Measurements from ENCODE around the gene PGP.

Gene PGP

GRCh38 chr16:2233872-2234812, 19.5 kb upstream of the PGP start:
- Histone ChIP-seq H3K9ac (ENCODE audit: low read depth, low read length) (no peak overlapping the region), H3K36me3 (ENCODE audit: insufficient read depth, low read length) (no peaks in the 10 kb centered on the region), H3K4me1 (ENCODE audit: insufficient read depth, low read length) (no peaks in the 10 kb centered on the region; the same call in 1 of the 2 replicates), H3K9me3 (ENCODE audit: control insufficient read depth, insufficient read depth, low read length) (no peaks in the 10 kb centered on the region)

- H3K9ac ChIP-seq (ENCODE audit: low read depth, low read length): no peak overlapping the region
- H3K9me3 ChIP-seq (ENCODE audit: control insufficient read depth, insufficient read depth, low read length): no peaks in the 10 kb centered on the region
- H3K36me3 ChIP-seq (ENCODE audit: insufficient read depth, low read length): no peaks in the 10 kb centered on the region
- H3K4me1 ChIP-seq (ENCODE audit: insufficient read depth, low read length): no peaks in the 10 kb centered on the region; the same call in 1 of the 2 replicates
Observed at GRCh38 chr16:2233046-2233775, 18.6 kb upstream of the PGP start.

- no peaks in the 10 kb centered on the region for H3K36me3 ChIP-seq (ENCODE audit: insufficient read depth, low read length)
- no peaks in the 10 kb centered on the region for H3K9me3 ChIP-seq (ENCODE audit: control insufficient read depth, insufficient read depth, low read length)
- no peak overlapping the region for H3K9ac ChIP-seq (ENCODE audit: low read depth, low read length)
- H3K4me1 ChIP-seq (ENCODE audit: insufficient read depth, low read length): no peaks in the 10 kb centered on the region
Observed at GRCh38 chr16:2232094-2232990, 17.7 kb upstream of the PGP start.

DNA sequence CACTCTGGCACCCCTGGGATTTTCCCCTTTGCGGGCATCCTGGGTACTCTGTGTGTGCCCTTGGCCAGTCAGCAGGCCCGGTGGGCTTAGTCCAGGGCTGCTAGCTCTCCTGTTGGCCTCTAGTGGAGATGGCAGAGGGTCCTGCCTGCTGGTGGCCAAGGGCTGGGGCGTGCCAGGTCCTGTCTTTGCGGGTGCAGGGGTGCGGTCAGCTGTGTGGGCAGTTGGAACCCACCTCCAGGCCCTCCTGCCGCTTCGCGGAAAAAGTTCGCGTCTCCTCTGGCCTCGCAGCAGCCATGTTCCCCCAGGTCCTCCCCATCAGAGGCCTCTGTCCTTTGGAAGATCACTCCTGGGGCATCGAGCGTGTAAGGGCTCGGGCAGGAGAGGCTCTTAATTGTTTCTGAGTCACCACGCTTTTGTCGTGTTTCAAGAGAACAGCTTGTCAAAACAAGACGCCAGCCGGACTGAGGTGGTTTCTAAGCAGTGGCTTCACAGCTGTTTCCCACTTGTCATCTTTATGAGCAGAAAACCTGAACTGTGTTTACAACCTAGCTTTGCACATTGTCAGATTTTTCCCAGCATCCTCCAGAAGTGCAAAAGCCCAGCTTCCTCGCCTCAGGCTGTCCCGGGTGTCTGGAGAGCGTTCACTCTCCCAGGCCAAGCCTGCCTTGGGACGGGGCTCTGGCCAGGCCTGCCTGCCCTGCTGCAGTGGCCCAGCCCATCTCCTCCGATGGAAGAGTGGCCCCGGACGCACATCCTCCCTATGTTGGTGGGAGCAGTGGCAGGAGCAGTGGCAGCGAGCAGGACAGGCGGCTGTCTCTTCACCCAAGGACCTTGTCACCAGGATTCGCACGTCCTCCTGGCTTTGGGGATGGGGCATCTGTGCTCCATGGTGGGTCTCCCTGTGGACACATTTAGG, 16.6 kb upstream of the PGP start:
- no peaks in the 10 kb centered on the region for H3K4me1 ChIP-seq (ENCODE audit: insufficient read depth, low read length)
- no peak overlapping the region for H3K9ac ChIP-seq (ENCODE audit: low read depth, low read length)
- no peaks in the 10 kb centered on the region for H3K9me3 ChIP-seq (ENCODE audit: control insufficient read depth, insufficient read depth, low read length)
- no peaks in the 10 kb centered on the region for H3K36me3 ChIP-seq (ENCODE audit: insufficient read depth, low read length)

DNA sequence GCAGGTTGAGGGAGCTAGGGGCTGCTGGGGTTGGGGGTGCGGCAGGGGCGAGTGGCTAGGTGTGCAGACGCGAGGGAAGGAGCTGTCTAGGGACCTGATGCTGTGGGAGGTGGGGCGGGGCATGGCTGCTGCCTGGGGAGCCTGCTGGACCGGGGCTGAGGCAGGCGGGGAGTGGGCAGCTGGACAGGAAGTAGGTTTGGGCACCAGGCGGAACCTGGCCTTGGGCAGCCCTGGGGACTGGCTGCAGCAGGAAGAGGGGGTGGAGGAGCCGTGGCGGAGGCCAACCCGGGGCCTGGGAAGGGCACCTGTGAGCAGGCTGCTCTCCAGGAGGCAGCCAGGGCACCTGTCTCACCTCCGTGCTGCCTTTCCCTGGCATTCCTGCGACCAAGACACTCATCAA, 15.7 kb upstream of the PGP start:
- H3K36me3 ChIP-seq (ENCODE audit: insufficient read depth, low read length): no peaks in the 10 kb centered on the region
- H3K9ac ChIP-seq (ENCODE audit: low read depth, low read length): no peak overlapping the region
- no peaks in the 10 kb centered on the region for H3K9me3 ChIP-seq (ENCODE audit: control insufficient read depth, insufficient read depth, low read length)
- no peaks in the 10 kb centered on the region for H3K4me1 ChIP-seq (ENCODE audit: insufficient read depth, low read length)

- Histone ChIP-seq H3K9ac (ENCODE audit: low read depth, low read length) (no peak overlapping the region), H3K9me3 (ENCODE audit: control insufficient read depth, insufficient read depth, low read length) (no peaks in the 10 kb centered on the region), H3K36me3 (ENCODE audit: insufficient read depth, low read length) (no peaks in the 10 kb centered on the region), H3K4me1 (ENCODE audit: insufficient read depth, low read length) (no peaks in the 10 kb centered on the region)
Observed at GRCh38 chr16:2229632-2230250, 15.1 kb upstream of the PGP start.

DNA sequence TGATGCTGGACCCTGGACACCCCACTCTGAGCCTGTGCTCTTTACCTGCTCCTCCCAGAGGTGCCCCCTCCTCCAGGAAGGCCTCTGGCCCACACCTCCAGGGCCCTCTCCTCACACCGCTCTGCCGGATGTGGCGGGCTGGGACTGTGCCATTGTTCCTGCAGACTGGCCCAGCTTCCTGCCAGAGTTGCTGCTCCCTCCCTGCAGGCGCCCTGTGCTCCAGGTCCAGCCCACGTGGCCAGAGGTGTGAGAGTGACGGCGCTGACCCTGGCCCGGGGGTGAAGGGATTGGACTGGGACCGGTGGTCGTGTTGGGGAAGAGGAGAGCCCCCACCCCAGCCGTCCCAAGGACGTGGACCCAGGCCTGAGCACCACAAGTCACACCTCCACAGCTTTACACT, 14.5 kb upstream of the PGP start:
- no peaks in the 10 kb centered on the region for H3K4me1 ChIP-seq (ENCODE audit: insufficient read depth, low read length)
- H3K36me3 ChIP-seq (ENCODE audit: insufficient read depth, low read length): no peaks in the 10 kb centered on the region
- no peaks in the 10 kb centered on the region for H3K9me3 ChIP-seq (ENCODE audit: control insufficient read depth, insufficient read depth, low read length)
- H3K9ac ChIP-seq (ENCODE audit: low read depth, low read length): no peak overlapping the region

DNA sequence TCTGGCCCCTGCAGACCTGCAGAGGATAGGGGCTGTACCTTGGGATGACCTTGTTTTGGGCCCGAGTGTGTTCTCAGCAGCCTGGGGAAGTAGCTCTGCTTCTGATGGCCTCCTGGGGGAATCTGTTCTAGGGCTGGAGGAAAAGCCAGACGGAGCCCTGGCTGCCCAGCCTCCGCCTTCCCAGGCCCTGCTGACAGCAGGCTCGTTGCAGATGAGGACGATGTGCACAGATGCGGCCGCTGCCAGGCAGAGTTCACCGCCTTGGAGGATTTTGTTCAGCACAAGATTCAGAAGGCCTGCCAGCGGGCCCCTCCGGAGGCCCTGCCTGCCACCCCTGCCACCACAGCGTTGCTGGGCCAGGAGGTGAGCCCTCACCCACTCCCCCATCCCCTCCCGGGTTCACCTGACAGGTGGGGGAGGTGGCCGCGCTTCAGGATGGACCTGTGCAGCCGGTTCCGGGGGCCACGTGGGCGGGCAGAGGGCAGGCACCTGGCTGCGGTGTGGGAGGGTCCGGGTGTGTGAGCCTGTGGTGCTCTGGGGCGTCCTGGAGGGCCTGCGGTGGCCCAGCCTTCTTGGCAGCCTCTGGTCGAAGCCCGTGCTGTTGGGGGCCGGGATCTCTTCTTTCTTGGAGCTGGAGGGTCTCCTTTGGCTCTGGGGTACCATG, 13.7 kb upstream of the PGP start:
- no peaks in the 10 kb centered on the region for H3K36me3 ChIP-seq (ENCODE audit: insufficient read depth, low read length)
- H3K9ac ChIP-seq (ENCODE audit: low read depth, low read length): no peak overlapping the region
- H3K4me1 ChIP-seq (ENCODE audit: insufficient read depth, low read length): no peaks in the 10 kb centered on the region
- H3K9me3 ChIP-seq (ENCODE audit: control insufficient read depth, insufficient read depth, low read length): no peaks in the 10 kb centered on the region

GRCh38 chr16:2226918-2227317, 12.3 kb upstream of the PGP start:
- Histone ChIP-seq H3K9ac (ENCODE audit: low read depth, low read length) (no peak overlapping the region), H3K36me3 (ENCODE audit: insufficient read depth, low read length) (no peaks in the 10 kb centered on the region), H3K9me3 (ENCODE audit: control insufficient read depth, insufficient read depth, low read length) (no peaks in the 10 kb centered on the region), H3K4me1 (ENCODE audit: insufficient read depth, low read length) (no peaks in the 10 kb centered on the region)

DNA sequence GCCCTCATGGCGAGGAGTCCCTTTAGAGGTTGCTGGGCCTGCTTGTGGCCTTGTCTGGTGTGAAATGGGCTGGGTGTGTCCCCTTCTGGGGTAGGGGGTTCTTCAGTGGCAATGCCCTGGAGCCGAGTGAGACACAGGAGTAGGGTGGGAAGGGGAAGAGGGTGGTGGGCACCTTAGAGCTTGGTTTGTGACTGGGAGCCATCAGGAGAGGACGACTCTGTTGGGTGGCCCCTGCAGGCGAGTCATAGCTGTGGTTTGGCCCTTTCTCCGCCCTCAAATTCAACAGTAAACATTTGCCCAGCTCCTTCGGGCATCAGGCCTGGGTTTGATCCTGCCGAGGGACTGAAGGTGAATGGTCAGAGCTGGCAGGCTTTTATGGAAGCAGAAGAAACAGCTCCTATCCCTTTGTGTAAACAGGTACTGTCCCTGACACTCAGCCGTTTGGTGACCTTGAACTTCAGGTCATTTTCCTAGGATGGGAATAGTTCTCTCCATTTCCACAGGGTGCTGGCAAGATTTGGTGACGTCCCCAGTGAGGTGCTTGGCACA, 11.7 kb upstream of the PGP start:
- H3K9ac ChIP-seq (ENCODE audit: low read depth, low read length): no peak overlapping the region
- H3K9me3 ChIP-seq (ENCODE audit: control insufficient read depth, insufficient read depth, low read length): no peaks in the 10 kb centered on the region
- no peaks in the 10 kb centered on the region for H3K36me3 ChIP-seq (ENCODE audit: insufficient read depth, low read length)
- H3K4me1 ChIP-seq (ENCODE audit: insufficient read depth, low read length): no peaks in the 10 kb centered on the region

DNA sequence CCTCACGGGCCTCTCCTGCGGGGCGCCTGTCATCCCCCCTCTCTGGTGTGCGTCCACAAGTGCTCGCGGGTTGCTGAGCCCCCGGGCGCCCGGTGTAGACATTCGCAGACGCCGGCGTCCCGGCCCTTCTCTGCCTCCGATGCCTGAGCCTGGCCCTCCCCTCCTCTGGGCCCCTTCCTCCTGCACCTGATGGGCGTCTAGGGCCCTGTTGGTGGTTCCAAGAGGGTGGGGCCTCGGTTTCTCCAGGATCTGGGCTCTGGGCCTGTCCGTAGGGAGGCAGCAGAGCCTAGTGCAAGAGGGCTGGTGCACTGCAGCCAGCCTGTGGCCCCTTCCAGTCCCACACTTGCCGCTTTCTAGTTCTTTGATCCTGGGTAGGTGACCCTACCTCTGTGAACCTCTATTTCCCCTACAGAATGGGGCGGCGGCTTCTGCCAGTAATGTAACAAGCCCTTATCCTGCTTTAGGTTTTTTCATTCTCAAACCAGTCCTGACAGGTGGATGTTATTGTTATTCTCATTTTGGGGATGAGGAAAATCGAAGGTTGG, 9.4 kb upstream of the PGP start:
- Histone ChIP-seq H3K9me3 (ENCODE audit: control insufficient read depth, insufficient read depth, low read length) (no peaks in the 10 kb centered on the region), H3K9ac (ENCODE audit: low read depth, low read length) (peak overlapping the region; percentile 93), H3K4me1 (ENCODE audit: insufficient read depth, low read length) (no peaks in the 10 kb centered on the region), H3K36me3 (ENCODE audit: insufficient read depth, low read length) (no peaks in the 10 kb centered on the region)

GRCh38 chr16:2223221-2223941, 8.7 kb upstream of the PGP start, which contains the start of gene E4F1:
TSS of gene E4F1 (plus strand) at chr16:2223591. CDS start at chr16:2223614, 23 bp downstream.
- Histone ChIP-seq H3K9me3 (ENCODE audit: control insufficient read depth, insufficient read depth, low read length) (no peaks in the 10 kb centered on the region), H3K36me3 (ENCODE audit: insufficient read depth, low read length) (no peaks in the 10 kb centered on the region), H3K4me1 (ENCODE audit: insufficient read depth, low read length) (no peaks in the 10 kb centered on the region), H3K9ac (ENCODE audit: low read depth, low read length) (peak within 1 kb of the TSS; percentile 93)
